ENCODE measurements around the gene ITCH.
"Not testable (repeated sequence)": the region's sequence is repeated elsewhere in the genome, so short reads cannot be mapped to it uniquely, and the experiment has no call there.

GRCh38 chr20:34340726-34341125 is 22.3 kb upstream of the ITCH start:
- TF ChIP-seq PATZ1, ZNF404, ZNF704, ZNF692, CTCF, ZNF175 (tag by site-specific recombination; IDR thresholded peaks at IDR 0.05): not testable (repeated sequence)
